Neuronal stem cell (in vitro differentiated cells): Measurements from ENCODE around the gene DIO3.
A peak's percentile ranks its signal among the peaks of the same experiment; 100 is the strongest.

Source experiments
- DNase-seq: peaks from one replicate; pipeline ENCODE4 v3.0.0-alpha.2; 2013; ENCODE audit warnings: low spot score
- H2AFZ ChIP-seq: one replicate; pipeline ENCODE4 v1.6.1; 2013; ENCODE audit warnings: mild to moderate bottlenecking, low read length, inconsistent platforms
- H2AK5ac ChIP-seq: 2 replicates; pipeline ENCODE4 v1.6.1; 2013; ENCODE audit warnings: low read depth, mild to moderate bottlenecking, inconsistent platforms, low read length, moderate library complexity, mixed read lengths
- H2BK120ac ChIP-seq: 2 replicates; pipeline ENCODE4 v1.6.1; 2013; ENCODE audit warnings: low read depth, mild to moderate bottlenecking, inconsistent platforms, low read length, moderate library complexity, mixed read lengths
- H2BK12ac ChIP-seq: one replicate; pipeline ENCODE4 v1.6.1; 2013; ENCODE audit warnings: low read length, inconsistent platforms
- H2BK15ac ChIP-seq: 2 replicates; pipeline ENCODE4 v1.6.1; 2013; ENCODE audit warnings: mild to moderate bottlenecking, low read length, inconsistent platforms, mixed read lengths
- H2BK5ac ChIP-seq: one replicate; pipeline ENCODE4 v1.6.1; 2013; ENCODE audit warnings: inconsistent platforms, mild to moderate bottlenecking, low read length, moderate library complexity
- H3K14ac ChIP-seq: one replicate; pipeline ENCODE4 v1.6.1; 2013; ENCODE audit warnings: low read length, inconsistent platforms
- H3K18ac ChIP-seq: 2 replicates; pipeline ENCODE4 v1.6.1; 2013; ENCODE audit warnings: low read length, inconsistent platforms
- H3K23ac ChIP-seq: 2 replicates; pipeline ENCODE4 v1.6.1; 2013; ENCODE audit warnings: low read depth, mild to moderate bottlenecking, mixed read lengths, low read length, inconsistent platforms; ENCODE audit not compliant: poor library complexity
- H3K27ac ChIP-seq: replicated peaks from 3 replicates; pipeline ENCODE4 v1.5.1; 2013; ENCODE audit warnings: low read length, inconsistent platforms
- H3K27me3 ChIP-seq, 3 experiments: 2 replicates each; pipeline ENCODE4 v1.6.1; 2013; ENCODE audit warnings: low read length in 3 of 3, mild to moderate bottlenecking in 2 of 3, inconsistent platforms in 1 of 3, low read depth in 1 of 3, mixed read lengths in 1 of 3, moderate library complexity in 1 of 3; ENCODE audit not compliant: control insufficient read depth in 3 of 3, insufficient read depth in 3 of 3
- H3K36me3 ChIP-seq, 2 donors: replicated peaks in 1 of 2; 2 replicates each; pipeline ENCODE4 v1.6.1; 2013; ENCODE audit warnings: low read length in 2 of 2; ENCODE audit not compliant: control insufficient read depth in 2 of 2, insufficient read depth in 2 of 2
- H3K4ac ChIP-seq: 2 replicates; pipeline ENCODE4 v1.6.1; 2013; ENCODE audit warnings: inconsistent platforms, mild to moderate bottlenecking, low read length, moderate library complexity
- H3K4me1 ChIP-seq, 2 donors: 1 replicate in 1 of 2; 2 replicates in 1 of 2; pipeline ENCODE4 v1.6.1; 2013; ENCODE audit warnings: low read length in 2 of 2, low read depth in 1 of 2; ENCODE audit not compliant: control insufficient read depth in 2 of 2, insufficient read depth in 1 of 2
- H3K4me2 ChIP-seq: one replicate; pipeline ENCODE4 v1.6.1; 2013; ENCODE audit warnings: mild to moderate bottlenecking, low read length, inconsistent platforms; ENCODE audit not compliant: insufficient read depth, poor library complexity, severe bottlenecking
- H3K4me3 ChIP-seq, 2 donors: 2 replicates each; pipeline ENCODE4 v1.5.1; 2013; ENCODE audit warnings: low read length in 2 of 2, mild to moderate bottlenecking in 2 of 2, inconsistent platforms in 1 of 2, moderate library complexity in 1 of 2
- H3K79me1 ChIP-seq: one replicate; pipeline ENCODE4 v1.6.1; 2013; ENCODE audit warnings: low read depth, mild to moderate bottlenecking, inconsistent platforms, low read length, moderate library complexity
- H3K9ac ChIP-seq: one replicate; pipeline ENCODE4 v1.6.1; 2013; ENCODE audit warnings: mild to moderate bottlenecking, low read depth, low read length, inconsistent platforms; ENCODE audit not compliant: poor library complexity
- H3K9me3 ChIP-seq, 2 donors: replicated peaks in 1 of 2; 2 replicates each; pipeline versions ENCODE3 to v1.6.1; 2013; ENCODE audit warnings: low read length in 2 of 2, mild to moderate bottlenecking in 2 of 2, inconsistent platforms in 1 of 2, low read depth in 1 of 2, mixed read lengths in 1 of 2, moderate library complexity in 1 of 2; ENCODE audit not compliant: control insufficient read depth in 2 of 2, insufficient read depth in 1 of 2
- H4K8ac ChIP-seq: one replicate; pipeline ENCODE4 v1.6.1; 2013; ENCODE audit warnings: low read depth, mild to moderate bottlenecking, inconsistent platforms, low read length, moderate library complexity
- H4K91ac ChIP-seq: one replicate; pipeline ENCODE4 v1.6.1; 2013; ENCODE audit warnings: low read length, low read depth, mild to moderate bottlenecking, inconsistent platforms; ENCODE audit not compliant: poor library complexity
- WGBS, 2 donors: extraction: QIAGEN DNeasy Blood & Tissue Kit; methylation state at CpG; one replicate each; pipeline ENCODE4 v1.1.7; 2013; ENCODE audit warnings: missing lambda C conversion rate in 2 of 2, mixed read lengths in 1 of 2; ENCODE audit not compliant: insufficient read length in 2 of 2, insufficient replicate concordance in 1 of 2; ENCODE audit errors: extremely low coverage in 2 of 2; 5-methylcytosine and 5-hydroxymethylcytosine counted together

The DIO3 gene

DNA sequence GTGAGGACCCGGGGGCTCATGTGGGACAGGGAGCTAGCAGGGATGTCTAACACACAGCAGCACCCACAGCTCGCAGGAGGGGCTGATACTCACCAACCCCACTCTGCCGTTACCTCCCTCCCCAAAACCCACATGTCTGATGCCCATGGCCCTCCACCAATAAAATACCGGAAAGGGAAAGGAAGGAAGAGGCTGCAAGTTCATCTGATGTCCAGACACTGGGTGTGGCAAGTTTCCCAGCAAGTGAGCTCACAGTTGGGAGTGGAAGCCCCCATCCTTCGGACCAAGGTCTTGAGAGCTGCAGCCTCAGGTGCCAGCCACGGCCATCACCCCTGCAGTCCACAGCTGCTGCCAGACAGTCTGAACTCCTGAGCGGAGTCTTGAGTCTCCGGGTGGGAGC is 39.3 kb upstream of the DIO3 start:
- peak overlapping the region; percentile 1 for H2BK5ac ChIP-seq
- no peak overlapping the region for H4K91ac ChIP-seq
- no peak overlapping the region for H3K14ac ChIP-seq
- H3K4me2 ChIP-seq, result no peak overlapping the region
- H4K8ac ChIP-seq, result no peak overlapping the region
- peaks cover 0 to 12% of the 10 kb centered on the region in 2 donors for H3K4me1 ChIP-seq
- H2BK12ac ChIP-seq, result no peak overlapping the region
- no peaks in the 10 kb centered on the region for H3K79me1 ChIP-seq
- no peaks in the 10 kb centered on the region for H3K27me3 ChIP-seq
- H3K18ac ChIP-seq, result peak overlapping the region; percentile 77
- peak overlapping the region; percentile 85 for H2AK5ac ChIP-seq
- no peak overlapping the region for H3K27ac ChIP-seq
- H3K9me3 ChIP-seq, result no peaks in the 10 kb centered on the region
- no peak overlapping the region for H2AFZ ChIP-seq
- H3K4ac ChIP-seq, result no peak overlapping the region
- H2BK15ac ChIP-seq, result peak overlapping the region; percentile 68
- DNase-seq, result no peak
- no peak overlapping the region for H3K4me3 ChIP-seq
- no peak overlapping the region for H3K9ac ChIP-seq
- H2BK120ac ChIP-seq, result peak overlapping the region; percentile 78
- no peaks in the 10 kb centered on the region for H3K36me3 ChIP-seq
- H3K23ac ChIP-seq, result no peak overlapping the region
- no CpG with 5 or more reads among the region's 8 CpGs for WGBS, 2 donors

DNA sequence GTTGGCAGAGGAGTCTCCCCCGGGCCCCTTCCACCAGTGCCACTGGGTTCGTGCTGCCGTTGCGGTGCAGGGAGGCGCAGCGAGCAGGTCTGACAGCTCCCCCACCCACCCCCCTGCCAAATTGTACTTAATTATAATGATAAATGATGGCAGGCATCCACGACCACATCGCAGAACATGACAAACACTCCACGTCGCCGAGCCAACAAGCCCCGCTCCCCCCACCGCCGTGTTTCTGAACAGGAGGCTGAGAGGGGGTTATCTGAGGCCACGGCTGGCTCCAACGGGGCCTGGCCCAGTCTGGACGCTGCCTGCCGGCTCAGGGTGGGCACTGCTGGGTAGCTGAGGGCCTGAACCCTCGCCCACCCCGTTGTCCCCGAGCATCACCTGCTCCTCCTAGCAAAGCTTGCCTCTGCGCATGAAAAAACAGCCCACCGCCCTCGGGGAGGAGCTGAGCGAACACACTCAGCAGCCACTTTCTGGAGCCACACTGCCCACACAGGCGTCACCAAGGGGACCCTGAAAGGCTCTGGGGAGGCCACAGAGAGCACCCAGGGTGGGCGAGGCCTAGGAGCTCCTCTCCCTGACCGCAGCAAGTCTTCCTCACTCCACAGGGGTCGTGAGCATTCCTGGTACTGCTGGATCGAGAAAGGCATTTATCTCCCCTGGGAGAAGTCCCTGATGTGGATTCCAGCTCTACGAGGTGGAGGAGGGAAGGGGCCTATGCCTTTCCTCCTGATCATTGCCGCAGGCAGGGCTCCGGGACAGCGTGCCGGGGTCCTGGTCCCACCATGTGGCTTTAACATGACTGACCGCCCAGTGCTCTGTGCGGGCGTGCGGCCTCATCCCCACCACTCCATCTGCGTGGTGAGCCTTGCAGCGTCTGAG is 35.4 kb upstream of the DIO3 start:
- Histone ChIP-seq H4K8ac (no peak overlapping the region), H3K23ac (no peak overlapping the region), H3K18ac (peak overlapping the region; percentile 85), H3K27ac (no peak overlapping the region), H2AFZ (peak overlapping the region; percentile 0), H3K4me2 (no peak overlapping the region), H2BK12ac (peak overlapping the region; percentile 46), H3K9me3 (no peaks in the 10 kb centered on the region), H2BK5ac (peak overlapping the region; percentile 26), H3K27me3 (no peaks in the 10 kb centered on the region), H3K79me1 (no peaks in the 10 kb centered on the region), H3K14ac (peak overlapping the region; percentile 27), H2BK15ac (peak overlapping the region; percentile 68), H2BK120ac (peak overlapping the region; percentile 83), H3K9ac (peak overlapping the region; percentile 16), H2AK5ac (peak overlapping the region; percentile 61), H3K4me1 (peaks cover 0 to 15% of the 10 kb centered on the region in 2 donors), H3K4ac (no peak overlapping the region), H3K4me3 (no peak overlapping the region), H4K91ac (no peak overlapping the region), H3K36me3 (no peaks in the 10 kb centered on the region)
- DNase-seq, result no peak
- no CpG with 5 or more reads among the region's 41 CpGs for WGBS, 2 donors

DNA sequence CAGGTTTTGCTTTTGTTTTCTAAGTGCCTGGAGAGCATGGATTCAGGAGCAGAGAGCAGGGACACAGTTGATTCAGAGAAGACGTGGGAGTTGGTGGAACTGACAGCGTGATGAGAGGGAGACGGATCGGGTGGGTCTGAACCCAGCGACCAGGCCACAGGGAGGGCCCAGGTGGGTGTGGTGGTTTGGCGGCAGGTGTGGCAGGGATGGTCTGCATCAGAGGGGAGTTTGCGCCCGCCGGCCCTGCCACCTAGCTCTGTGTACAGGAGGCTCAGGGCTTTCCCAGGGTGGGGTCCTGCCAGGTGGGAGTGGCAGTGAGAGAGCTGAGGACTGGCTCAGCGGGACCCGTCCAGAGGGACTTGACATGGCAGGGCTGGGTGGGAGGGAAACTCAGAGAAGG is 33.3 kb upstream of the DIO3 start:
- no peak overlapping the region for H3K4me2 ChIP-seq
- H4K8ac ChIP-seq, result no peak overlapping the region
- H3K27ac ChIP-seq, result no peak overlapping the region
- H4K91ac ChIP-seq, result no peak overlapping the region
- H3K4me3 ChIP-seq, result no peak overlapping the region
- no CpG with 5 or more reads among the region's 11 CpGs for WGBS, 2 donors
- no peak overlapping the region for H2AFZ ChIP-seq
- DNase-seq, result no peak
- H3K14ac ChIP-seq, result no peak overlapping the region
- no peak overlapping the region for H2AK5ac ChIP-seq
- no peak overlapping the region for H3K23ac ChIP-seq
- no peaks in the 10 kb centered on the region for H3K36me3 ChIP-seq
- no peak overlapping the region for H3K4ac ChIP-seq
- no peak overlapping the region for H2BK5ac ChIP-seq
- peaks cover 0 to 5% of the 10 kb centered on the region in 2 donors for H3K4me1 ChIP-seq
- no peaks in the 10 kb centered on the region for H3K79me1 ChIP-seq
- no peak overlapping the region for H3K9ac ChIP-seq
- H2BK15ac ChIP-seq, result no peak overlapping the region
- H3K18ac ChIP-seq, result no peak overlapping the region
- no peaks in the 10 kb centered on the region for H3K9me3 ChIP-seq
- no peaks in the 10 kb centered on the region for H3K27me3 ChIP-seq
- no peak overlapping the region for H2BK12ac ChIP-seq
- no peak overlapping the region for H2BK120ac ChIP-seq

DNA sequence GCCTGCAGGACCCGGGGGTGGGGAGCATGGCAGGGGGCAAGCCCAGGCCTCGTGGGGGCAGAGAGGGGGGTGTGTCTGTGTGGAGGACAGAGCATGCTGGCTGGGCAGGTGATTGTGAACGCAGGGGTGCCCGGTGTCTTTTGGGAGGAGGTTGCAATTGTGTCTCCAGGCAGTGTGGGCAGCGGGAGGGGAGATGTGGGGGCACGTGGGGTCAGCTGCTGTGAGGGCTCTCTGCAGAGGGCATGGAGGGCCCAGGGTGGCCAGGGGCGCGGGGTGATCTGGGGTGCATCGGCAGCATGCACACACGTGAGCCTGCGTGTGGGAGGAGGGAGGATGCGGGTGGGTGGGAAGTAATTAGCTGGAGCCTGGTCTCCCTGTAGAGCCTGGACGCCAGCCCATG is 32.2 kb upstream of the DIO3 start:
- H3K36me3 ChIP-seq, result no peaks in the 10 kb centered on the region
- DNase-seq, result no peak
- H3K4me2 ChIP-seq, result no peak overlapping the region
- H4K91ac ChIP-seq, result no peak overlapping the region
- H3K18ac ChIP-seq, result peak overlapping the region; percentile 30
- no peak overlapping the region for H3K4me3 ChIP-seq
- no peak overlapping the region for H3K23ac ChIP-seq
- H2BK12ac ChIP-seq, result no peak overlapping the region
- no peak overlapping the region for H3K27ac ChIP-seq
- peak overlapping the region; percentile 50 for H2AK5ac ChIP-seq
- H3K27me3 ChIP-seq, result no peaks in the 10 kb centered on the region
- no peaks in the 10 kb centered on the region for H3K9me3 ChIP-seq
- no CpG with 5 or more reads among the region's 13 CpGs for WGBS, 2 donors
- peaks cover 0 to 5% of the 10 kb centered on the region in 2 donors for H3K4me1 ChIP-seq
- H3K79me1 ChIP-seq, result no peaks in the 10 kb centered on the region
- no peak overlapping the region for H3K4ac ChIP-seq
- peak overlapping the region; percentile 33 for H2BK5ac ChIP-seq
- peak overlapping the region; percentile 41 for H2BK120ac ChIP-seq
- H3K14ac ChIP-seq, result peak overlapping the region; percentile 60
- no peak overlapping the region for H2AFZ ChIP-seq
- no peak overlapping the region for H3K9ac ChIP-seq
- H4K8ac ChIP-seq, result no peak overlapping the region
- no peak overlapping the region for H2BK15ac ChIP-seq
